Upper lobe of right lung (tissue), 1 donor: ENCODE data around the gene KRR1. TPM values are rescaled to one million over a fixed set of nuclear protein-coding genes. Genes with fewer than 3 reads are reported as not detected.

ENCODE experiments used
- ATAC-seq: fragments of 200-7000 bp; cut with Tn5 transposase; one replicate; pipeline ENCODE4 v1.9.1; 2020; ENCODE audit warnings: mild to moderate bottlenecking, moderate library complexity
- DNase-seq: peaks from one replicate; pipeline ENCODE4 v3.0.0-alpha.2; 2020
- H3K27ac ChIP-seq: fragments of 200-600 bp; one replicate; pipeline ENCODE4 v1.8.0; 2022
- H3K27me3 ChIP-seq: fragments of 200-600 bp; one replicate; pipeline ENCODE4 v1.8.0; 2022; ENCODE audit warnings: mild to moderate bottlenecking
- H3K36me3 ChIP-seq: fragments of 200-600 bp; one replicate; pipeline ENCODE4 v1.8.0; 2022
- H3K4me1 ChIP-seq: fragments of 200-600 bp; one replicate; pipeline ENCODE4 v1.8.0; 2022
- H3K4me3 ChIP-seq: fragments of 200-600 bp; one replicate; pipeline ENCODE4 v1.8.0; 2022; ENCODE audit warnings: mild to moderate bottlenecking
- H3K9me3 ChIP-seq: fragments of 200-600 bp; one replicate; pipeline ENCODE4 v1.8.0; 2022
- CTCF ChIP-seq: fragments of 200-600 bp; IDR thresholded peaks from one replicate; pipeline ENCODE4 v1.8.0; 2022; ENCODE audit warnings: antibody characterized with exemption
- intact Hi-C: fragments of 100-400 bp; cut with DNase I; formaldehyde crosslinking; loops from one replicate; pipeline ENCODE4 v1.11.0; 2022
- total RNA-seq: library from RNA; stranded (reverse); fragmentation: NEBNext Ultra II Directional; extraction: Animal tissue kit (Norgen Biotek cat#: 25700); gene quantifications from one replicate; pipeline ENCODE4 v1.2.1, GENCODE V29; 2021
- donor health status: DM: no; HTN: yes; CAD: no; lungs with severe emphysema.

Gene KRR1
- total RNA-seq, 1 donor from 2014 or later: 45.3 TPM

- TF ChIP-seq CTCF: no peak
- ATAC-seq: peak; percentile 90
- peak within 1 kb of the TSS; percentile 52 for H3K4me3 ChIP-seq
- H3K4me1 ChIP-seq: peaks cover 20% of the 10 kb centered on the region
- no peaks in the 10 kb centered on the region for H3K36me3 ChIP-seq
- intact Hi-C loops: no loop called here
- peak within 1 kb of the TSS; percentile 84 for H3K27ac ChIP-seq
- DNase-seq: peak; percentile 76
- H3K9me3 ChIP-seq: no peaks in the 10 kb centered on the region
- no peaks in the 10 kb centered on the region for H3K27me3 ChIP-seq
These were observed 30.9 kb downstream of the KRR1 start, which contains the start of gene GLIPR1 for GRCh38 chr12:75480469-75480949. GLIPR1 (plus strand) TSS chr12:75480755; CDS start chr12:75480881, 126 bp downstream.

- H3K27me3 ChIP-seq: no peaks in the 10 kb centered on the region
- H3K27ac ChIP-seq: peak overlapping the region; percentile 84
- intact Hi-C loops: no loop called here
- H3K36me3 ChIP-seq: no peaks in the 10 kb centered on the region
- peak; percentile 7 for ATAC-seq
- H3K9me3 ChIP-seq: no peaks in the 10 kb centered on the region
- no peak for TF ChIP-seq CTCF
- peak overlapping the region; percentile 52 for H3K4me3 ChIP-seq
- DNase-seq: no peak
- peaks cover 20% of the 10 kb centered on the region for H3K4me1 ChIP-seq
These were observed 31.4 kb downstream of the KRR1 start for GRCh38 chr12:75479963-75480461.

GRCh38 chr12:75478116-75478794 is 33.2 kb downstream of the KRR1 start:
- TF ChIP-seq CTCF: no peak
- Histone ChIP-seq H3K27ac (peak overlapping the region; percentile 20), H3K9me3 (no peaks in the 10 kb centered on the region), H3K27me3 (no peaks in the 10 kb centered on the region), H3K4me1 (peaks cover 15% of the 10 kb centered on the region), H3K36me3 (no peaks in the 10 kb centered on the region), H3K4me3 (no peak overlapping the region)
- no peak for DNase-seq
- peak; percentile 54 for ATAC-seq
- intact Hi-C loops: no loop called here

GRCh38 chr12:75477137-75477536 is 34.3 kb downstream of the KRR1 start:
- H3K4me3 ChIP-seq: no peak overlapping the region

GRCh38 chr12:75476071-75476470 is 35.3 kb downstream of the KRR1 start:
- no peak for TF ChIP-seq CTCF
- intact Hi-C loops: no loop called here
- DNase-seq (no peak), ATAC-seq (no peak)
- Histone ChIP-seq H3K9me3 (no peaks in the 10 kb centered on the region), H3K27ac (no peak overlapping the region), H3K4me3 (no peak overlapping the region), H3K36me3 (no peaks in the 10 kb centered on the region), H3K27me3 (no peaks in the 10 kb centered on the region), H3K4me1 (peaks cover 10% of the 10 kb centered on the region)

More at GRCh38 chr12:75477137-75477536, 34.3 kb downstream of the KRR1 start:
- ATAC-seq (no peak), DNase-seq (no peak)
- no peaks in the 10 kb centered on the region for H3K36me3 ChIP-seq
- no peaks in the 10 kb centered on the region for H3K9me3 ChIP-seq
- TF ChIP-seq CTCF: no peak
- no peak overlapping the region for H3K27ac ChIP-seq
- H3K4me1 ChIP-seq: peaks cover 10% of the 10 kb centered on the region
- intact Hi-C loops: no loop called here
- no peaks in the 10 kb centered on the region for H3K27me3 ChIP-seq
